K562 (cell line): ENCODE data around the gene ITGB6. TPM values are rescaled to one million over a fixed set of nuclear protein-coding genes. Genes with fewer than 3 reads are reported as not detected.

Experiments
- ATAC-seq: fragments of 200-7000 bp; cut with Tn5 transposase; 3 replicates; pipeline ENCODE4 v1.9.1; 2020; ENCODE audit warnings: moderate library complexity
- BruUV-seq: library from RNA; stranded (reverse); fragments of 400-500 nt; replicated peaks from 2 replicates; lab custom pipeline; 2021; lab: Mats Ljungman, UMichigan
- CTCF ChIA-PET: fragments of 300-600 bp; formaldehyde crosslinking; extraction: SDS; loops from one replicate; lab custom pipeline; 2021; ENCODE audit warnings: low intra/inter-chr PET ratio; lab: Yijun Ruan, JAX
- POLR2A ChIA-PET: fragments of 300-600, 350-650 bp; sonication (Branson Sonifier 250); formaldehyde crosslinking; extraction: SDS; loops from one replicate; lab custom pipeline; 2021; ENCODE audit warnings: antibody characterized with exemption, inconsistent platforms; lab: Yijun Ruan, JAX
- DNase-seq, 4 experiments: peaks; one replicate each; pipeline versions ENCODE4 v3.0.0 to v3.0.0-alpha.2; 2011 to 2018; ENCODE audit warnings: low spot score in 3 of 4, mixed read lengths in 3 of 4; ENCODE audit errors: extremely low read depth in 1 of 4
- FAIRE-seq: peaks from 2 replicates; lab custom pipeline; 2011; peaks lifted over from hg19 to GRCh38; lab: Jason Lieb, UNC
- H2AFZ ChIP-seq: 2 replicates; pipeline ENCODE4 v1.6.0; 2011; ENCODE audit warnings: low read depth, low read length, control low read depth, inconsistent platforms
- H3K27ac ChIP-seq: fragments of 200-600 bp; 3 replicates; pipeline ENCODE4 v1.8.0; 2011; ENCODE audit warnings: low read depth, mild to moderate bottlenecking, control low read depth, inconsistent platforms, low read length, moderate library complexity, mixed read lengths; ENCODE audit errors: extremely low read depth
- H3K27me3 ChIP-seq, 2 experiments: fragments of 300-600 bp in 1 of 2; 2 replicates in 1 of 2; 3 replicates in 1 of 2; pipeline versions ENCODE4 v1.6.0 to v1.8.0; 2011; ENCODE audit warnings: inconsistent platforms in 2 of 2, low read length in 2 of 2, mild to moderate bottlenecking in 1 of 2, mixed read lengths in 1 of 2, moderate library complexity in 1 of 2; ENCODE audit not compliant: control insufficient read depth in 2 of 2, insufficient read depth in 2 of 2
- H3K36me3 ChIP-seq: fragments of 300-600 bp; 3 replicates; pipeline ENCODE4 v1.8.0; 2011; ENCODE audit warnings: mild to moderate bottlenecking, low read length, inconsistent platforms; ENCODE audit not compliant: control insufficient read depth, insufficient read depth
- H3K4me1 ChIP-seq, 2 experiments: fragments of 200-600 bp in 1 of 2; replicated peaks in 1 of 2; 2 replicates in 1 of 2; 3 replicates in 1 of 2; pipeline versions ENCODE4 v1.5.1 to v1.8.0; 2011; ENCODE audit warnings: inconsistent platforms in 2 of 2, low read length in 2 of 2, mild to moderate bottlenecking in 1 of 2, mixed read lengths in 1 of 2, moderate library complexity in 1 of 2; ENCODE audit not compliant: control insufficient read depth in 2 of 2, insufficient read depth in 2 of 2
- H3K4me2 ChIP-seq: 2 replicates; pipeline ENCODE4 v1.6.1; 2011; ENCODE audit warnings: low read length, control low read depth, inconsistent platforms, mixed read lengths; ENCODE audit not compliant: insufficient read depth
- H3K4me3 ChIP-seq: fragments of 200-600 bp; sonication (generic), shearing (Covaris generic); 2 replicates; pipeline ENCODE4 v1.5.1; 2016; ENCODE audit warnings: control low read depth, inconsistent platforms
- H3K79me2 ChIP-seq: fragments of 200-600 bp; 3 replicates; pipeline ENCODE4 v1.8.0; 2011; ENCODE audit warnings: low read length, inconsistent platforms; ENCODE audit not compliant: control insufficient read depth, insufficient read depth
- H3K9ac ChIP-seq, 2 experiments: 2 replicates each; pipeline versions ENCODE4 v1.6.0 to v1.6.1; 2011; ENCODE audit warnings: low read depth in 2 of 2, low read length in 2 of 2, control low read depth in 1 of 2, inconsistent platforms in 1 of 2, mild to moderate bottlenecking in 1 of 2, mixed read lengths in 1 of 2; ENCODE audit not compliant: insufficient read depth in 1 of 2
- H3K9me1 ChIP-seq: one replicate; pipeline ENCODE4 v1.6.0; 2011; ENCODE audit warnings: inconsistent platforms, mild to moderate bottlenecking, low read length, moderate library complexity; ENCODE audit not compliant: control insufficient read depth, insufficient read depth
- H3K9me3 ChIP-seq: replicated peaks from 2 replicates; pipeline ENCODE4 v1.5.1; 2011; ENCODE audit warnings: low read depth, low read length, inconsistent platforms; ENCODE audit not compliant: control insufficient read depth, insufficient read depth
- H4K20me1 ChIP-seq: replicated peaks from 2 replicates; pipeline ENCODE4 v1.6.1; 2011; ENCODE audit warnings: low read length, inconsistent platforms, mixed read lengths; ENCODE audit not compliant: control insufficient read depth, insufficient read depth
- CHCHD3 ChIP-seq: fragments of 250-450 bp; sonication (Bioruptor Pico); IDR thresholded peaks from 2 replicates; pipeline ENCODE4 v2.1.2; 2022; ENCODE audit warnings: mild to moderate bottlenecking
- HEY1 ChIP-seq: fragments of 250-450 bp; sonication (Bioruptor Pico); IDR thresholded peaks from 2 replicates; pipeline ENCODE4 v1.5.0; 2020; ENCODE audit warnings: mild to moderate bottlenecking, moderate library complexity, borderline replicate concordance
- HOXB6 ChIP-seq: fragments of 250-450 bp; sonication (Bioruptor Pico); IDR thresholded peaks from 2 replicates; pipeline ENCODE4 v1.5.1; 2022; ENCODE audit warnings: mild to moderate bottlenecking, borderline replicate concordance
- JUN ChIP-seq, 2 experiments: sonication (generic) in 1 of 2; formaldehyde crosslinking in 1 of 2; IDR thresholded peaks; 2 replicates each; pipeline versions ENCODE4 v1.6.1 to v1.8.0; 2012 to 2022; ENCODE audit warnings: borderline replicate concordance in 2 of 2, mild to moderate bottlenecking in 2 of 2, improper control_type of control experiment in 1 of 2, low read depth in 1 of 2, low read length in 1 of 2, missing genetic modification reagents in 1 of 2
- JUNB ChIP-seq: fragments of 450-650 bp; formaldehyde crosslinking; conservative IDR thresholded peaks from 2 replicates; pipeline ENCODE4 v1.4.0; 2020; ENCODE audit warnings: mild to moderate bottlenecking
- JUND ChIP-seq, 2 experiments: IDR thresholded peaks; 2 replicates in 1 of 2; 3 replicates in 1 of 2; pipeline ENCODE4 v1.6.1; 2011; ENCODE audit warnings: borderline replicate concordance in 2 of 2, low read depth in 2 of 2, low read length in 2 of 2, improper control_type of control experiment in 1 of 2, missing biosample characterization in 1 of 2, missing genetic modification characterization in 1 of 2, missing genetic modification reagents in 1 of 2
- MEIS2 ChIP-seq: fragments of 450-650 bp; IDR thresholded peaks from 2 replicates; pipeline ENCODE4 v1.6.1; 2014; ENCODE audit warnings: mild to moderate bottlenecking; ENCODE audit not compliant: partially characterized antibody
- MLX ChIP-seq, 2 experiments: fragments of 450-650 bp in 1 of 2; sonication (generic) in 1 of 2; formaldehyde crosslinking; conservative IDR thresholded peaks; 2 replicates each; pipeline versions ENCODE4 v1.4.0 to v1.8.1; 2020 to 2022; ENCODE audit warnings: mild to moderate bottlenecking in 1 of 2, missing genetic modification reagents in 1 of 2
- MTA1 ChIP-seq: fragments of 450-650 bp; IDR thresholded peaks from 2 replicates; pipeline ENCODE4 v1.6.1; 2017; ENCODE audit warnings: borderline replicate concordance
- PHF21A ChIP-seq: fragments of 450-650 bp; IDR thresholded peaks from 2 replicates; pipeline ENCODE4 v1.6.1; 2017; ENCODE audit warnings: low read depth, borderline replicate concordance
- SIN3A ChIP-seq, 2 experiments: fragments of 150-350 bp in 1 of 2; IDR thresholded peaks; 2 replicates each; pipeline ENCODE4 v1.6.1; 2011 to 2016; ENCODE audit warnings: borderline replicate concordance in 2 of 2, low read depth in 2 of 2, low read length in 2 of 2, mild to moderate bottlenecking in 2 of 2, moderate library complexity in 2 of 2; ENCODE audit not compliant: control insufficient read depth in 1 of 2
- STAT5A ChIP-seq: IDR thresholded peaks from 2 replicates; pipeline ENCODE4 v1.6.1; 2012; ENCODE audit warnings: low read length, inconsistent platforms, borderline replicate concordance
- TAF7 ChIP-seq: fragments of 450-650 bp; IDR thresholded peaks from 2 replicates; pipeline ENCODE4 v1.6.1; 2016; ENCODE audit warnings: missing genetic modification characterization, missing compliant biosample characterization
- TEAD1 ChIP-seq, 2 experiments: fragments of 450-650 bp in 1 of 2; sonication (generic) in 1 of 2; formaldehyde crosslinking; IDR thresholded peaks; 2 replicates each; pipeline versions ENCODE4 v1.4.0 to v1.8.0; 2020 to 2022; ENCODE audit warnings: mild to moderate bottlenecking in 2 of 2, missing genetic modification reagents in 1 of 2
- THAP12 ChIP-seq: fragments of 250-450 bp; sonication (Bioruptor Pico); IDR thresholded peaks from 2 replicates; pipeline ENCODE4 v1.9.0; 2021; ENCODE audit warnings: mild to moderate bottlenecking, inconsistent platforms
- ZNF134 ChIP-seq: fragments of 250-450 bp; sonication (Bioruptor Pico); conservative IDR thresholded peaks from 2 replicates; pipeline ENCODE4 v1.4.0; 2020
- ZNF174 ChIP-seq: fragments of 250-450 bp; sonication (Bioruptor Pico); IDR thresholded peaks from 2 replicates; pipeline ENCODE4 v1.4.0; 2020; ENCODE audit warnings: mild to moderate bottlenecking
- ZNF212 ChIP-seq: fragments of 450-650 bp; formaldehyde crosslinking; IDR thresholded peaks from 2 replicates; pipeline ENCODE4 v1.4.0; 2020; ENCODE audit warnings: mild to moderate bottlenecking
- ZNF224 ChIP-seq: sonication (generic); formaldehyde crosslinking; IDR thresholded peaks from 2 replicates; pipeline ENCODE4 v1.8.0; 2022; ENCODE audit warnings: mild to moderate bottlenecking, missing genetic modification reagents
- ZNF232 ChIP-seq: sonication (generic); formaldehyde crosslinking; IDR thresholded peaks from 2 replicates; pipeline ENCODE4 v1.8.0; 2022; ENCODE audit warnings: mild to moderate bottlenecking, missing genetic modification reagents
- ZNF75A ChIP-seq: fragments of 450-650 bp; formaldehyde crosslinking; IDR thresholded peaks from 2 replicates; pipeline ENCODE4 v1.4.0; 2020; ENCODE audit warnings: mild to moderate bottlenecking
- WGBS: fragments of 100-300 bp; shearing (Covaris generic); methylation state at CpG from one replicate; pipeline ENCODE4 v1.1.6; 2016; ENCODE audit warnings: low coverage, mixed read lengths; ENCODE audit not compliant: insufficient coverage; ENCODE audit errors: missing lambda C conversion rate; 5-methylcytosine and 5-hydroxymethylcytosine counted together
- in situ Hi-C: fragments of 300-500 bp; cut with MboI; formaldehyde crosslinking; loops from 4 replicates; pipeline ENCODE4 v1.15.0; 2018; ENCODE audit warnings: inconsistent platforms, mixed read lengths
- intact Hi-C: fragments of 100-400 bp; cut with micrococcal nuclease; formaldehyde crosslinking; loops from 2 replicates; pipeline ENCODE4 v1.14.2; 2022
- polyA plus RNA-seq, 8 experiments: library from polyadenylated mRNA; depleted of rRNA in 4 of 8; stranded (reverse) in 5 of 8; unstranded in 3 of 8; fragments of >200 nt; fragmentation: Nextera tagmentation in 2 of 8; fragmentation: Illumina TruSeq in 1 of 8; extraction: Ambion mirVana in 2 of 8; extraction: Trizol in 1 of 8; gene quantifications; 2 replicates each; pipeline versions ENCODE4 v1.2.1 to v1.2.3, GENCODE V29; 2011 to 2014; ENCODE audit warnings: inconsistent platforms in 1 of 8, missing spikeins in 1 of 8
- total RNA-seq, 7 experiments: library from RNA; depleted of rRNA in 6 of 7; stranded (reverse); fragments of >200 nt in 6 of 7; fragmentation: Illumina TruSeq in 2 of 7; extraction: Trizol in 2 of 7; gene quantifications; 2 replicates each; pipeline versions ENCODE4 v1.2.1 to v1.2.3, GENCODE V29; 2011 to 2021; ENCODE audit warnings: low replicate concordance in 1 of 7

The ITGB6 gene
- total and polyA plus RNA-seq, 9 of the 15 experiments (the other 6 are each of a cell fraction or from before 2014, with no cell fraction given): 0.18 TPM; not detected in 8

- TF ChIP-seq MTA1 (no peak), HOXB6 (no peak), CHCHD3 (CRISPR knock-in tag) (no peak), MEIS2 (no peak), ZNF75A (CRISPR knock-in tag) (no peak), JUNB (peak; percentile 85), HEY1 (CRISPR knock-in tag) (no peak), JUN (IDR thresholded peaks at IDR 0.05; ENCODE audit: borderline replicate concordance, low read depth, low read length) (peak; percentile 81), JUN (CRISPR knock-in tag; IDR thresholded peaks at IDR 0.05; ENCODE audit: borderline replicate concordance) (no peak), TEAD1 (CRISPR knock-in tag; IDR thresholded peaks at IDR 0.05) (no peak), ZNF134 (no peak), ZNF174 (no peak), ZNF224 (no peak), JUND (IDR thresholded peaks at IDR 0.05; ENCODE audit: borderline replicate concordance, low read depth, low read length) (peak; percentile 80), JUND (tag; IDR thresholded peaks at IDR 0.05; ENCODE audit: borderline replicate concordance, low read depth, low read length) (peak; percentile 83; the same call in 2 of the 3 replicates), ZNF232 (CRISPR knock-in tag) (no peak)
These were observed 24.0 kb upstream of the ITGB6 start (continued) for GRCh38 chr2:160224060-160224459.

DNA sequence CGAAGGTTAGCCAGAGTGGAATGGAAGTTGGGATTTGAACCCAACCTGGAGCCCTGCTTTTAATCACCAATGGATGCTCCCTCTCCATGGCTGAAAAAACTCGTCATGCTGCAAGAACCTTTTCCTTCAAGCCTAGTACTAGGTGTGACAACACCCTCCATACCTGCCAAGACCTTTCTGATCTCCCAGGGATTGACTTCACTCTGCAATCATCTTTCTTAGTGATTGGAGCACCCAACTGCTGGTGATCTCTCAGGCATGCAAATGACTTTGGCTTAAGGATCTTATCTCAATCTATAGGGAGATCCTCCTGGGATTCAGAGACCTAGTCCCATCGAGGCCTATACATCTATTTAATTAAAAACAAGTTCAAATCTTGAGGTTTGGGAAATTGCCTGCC lies 23.5 kb upstream of the ITGB6 start:
- Histone ChIP-seq H3K9me1 (no peaks in the 10 kb centered on the region), H3K27ac (no peak overlapping the region), H3K4me1 (no peaks in the 10 kb centered on the region), H3K4me3 (no peak overlapping the region), H4K20me1 (no peaks in the 10 kb centered on the region), H3K27me3 (no peaks in the 10 kb centered on the region), H3K4me2 (no peak overlapping the region), H3K79me2 (no peaks in the 10 kb centered on the region), H2AFZ (no peak overlapping the region), H3K9me3 (no peaks in the 10 kb centered on the region), H3K9ac (no peak overlapping the region), H3K36me3 (no peaks in the 10 kb centered on the region)
- WGBS: 2% methylated on average over 3 of the region's 3 CpGs
- DNase-seq (no peak), FAIRE-seq (no peak), ATAC-seq (no peak)
- CTCF ChIA-PET: no interaction called here
- in situ Hi-C loops (no loop called here), intact Hi-C loops (no loop called here)
- POLR2A ChIA-PET: no interaction called here
- no TSS peak for BruUV-seq
- TF ChIP-seq ZNF212 (no peak), MLX (CRISPR knock-in tag; conservative IDR thresholded peaks at IDR 0.05) (no peak), THAP12 (no peak), PHF21A (no peak), SIN3A (IDR thresholded peaks at IDR 0.05; ENCODE audit: borderline replicate concordance in 2 of 2, control insufficient read depth in 1 of 2, low read depth in 2 of 2, low read length in 2 of 2) (no peak), TAF7 (tag) (no peak), STAT5A (no peak)
